ENCODE results near the gene BRINP3. TPM values are rescaled to one million over a fixed set of nuclear protein-coding genes. Genes with fewer than 3 reads are reported as not detected.

The BRINP3 gene
- total and polyA plus RNA-seq, 2 experiments from 2014 or later = not detected

- H3F3A ChIP-seq (replicated peaks; ENCODE audit: low read depth) = no peaks in the 10 kb centered on the region
- H3K36me3 ChIP-seq (ENCODE audit: insufficient read depth) = no peaks in the 10 kb centered on the region
- no peak overlapping the region for H2AFZ ChIP-seq
- Mint-ChIP-seq H3K4me3 (no peak overlapping the region), H3K27ac (no peak overlapping the region), H3K36me3 (ENCODE audit: low read depth) (no peaks in the 10 kb centered on the region), H3K27me3 (ENCODE audit: insufficient read depth, low read depth, poor library complexity) (no peaks in the 10 kb centered on the region), H3K4me1 (no peaks in the 10 kb centered on the region), H3K9me3 (no peaks in the 10 kb centered on the region)
- DNase-seq (ENCODE audit: low spot score) = no peak
- H3K27ac ChIP-seq (ENCODE audit: low read depth) = no peak overlapping the region
- H3K27me3 ChIP-seq (ENCODE audit: insufficient read depth) = no peaks in the 10 kb centered on the region
- H3K9me2 ChIP-seq (ENCODE audit: insufficient read depth) = no peaks in the 10 kb centered on the region
- no peaks in the 10 kb centered on the region for H3K4me1 ChIP-seq (ENCODE audit: insufficient read depth)
- no peaks in the 10 kb centered on the region for H3K79me2 ChIP-seq (replicated peaks; ENCODE audit: insufficient read depth)
- TF ChIP-seq EZH2phosphoT487 (IDR thresholded peaks at IDR 0.05; ENCODE audit: unreplicated experiment) = no peak
- no peaks in the 10 kb centered on the region for H4K20me1 ChIP-seq (replicated peaks; ENCODE audit: insufficient read depth)
- ATAC-seq = no peak
- no peak overlapping the region for H3K4me3 ChIP-seq
- no peak overlapping the region for H3K4me2 ChIP-seq
Observed at GRCh38 chr1:190344454-190344853, 133.2 kb downstream of the BRINP3 start.

- H3K79me2 ChIP-seq (replicated peaks; ENCODE audit: insufficient read depth) = no peaks in the 10 kb centered on the region
- H4K20me1 ChIP-seq (replicated peaks; ENCODE audit: insufficient read depth) = no peaks in the 10 kb centered on the region
- H3K4me3 ChIP-seq = no peak overlapping the region
- no peak overlapping the region for H3K4me3 Mint-ChIP-seq
- H3K9me3 Mint-ChIP-seq = no peaks in the 10 kb centered on the region
- no peak overlapping the region for H3K27ac Mint-ChIP-seq
- no peaks in the 10 kb centered on the region for H3K27me3 ChIP-seq (ENCODE audit: insufficient read depth)
- no peak for ATAC-seq
- H3K9me2 ChIP-seq (ENCODE audit: insufficient read depth) = no peaks in the 10 kb centered on the region
- H3K27me3 Mint-ChIP-seq (ENCODE audit: insufficient read depth, low read depth, poor library complexity) = no peaks in the 10 kb centered on the region
- no peaks in the 10 kb centered on the region for H3K36me3 Mint-ChIP-seq (ENCODE audit: low read depth)
- H3K4me1 Mint-ChIP-seq = no peaks in the 10 kb centered on the region
- no peak overlapping the region for H2AFZ ChIP-seq
- no peaks in the 10 kb centered on the region for H3K4me1 ChIP-seq (ENCODE audit: insufficient read depth)
- DNase-seq (ENCODE audit: low spot score) = no peak
- H3K4me2 ChIP-seq = no peak overlapping the region
- H3F3A ChIP-seq (replicated peaks; ENCODE audit: low read depth) = no peaks in the 10 kb centered on the region
- no peaks in the 10 kb centered on the region for H3K36me3 ChIP-seq (ENCODE audit: insufficient read depth)
- no peak overlapping the region for H3K27ac ChIP-seq (ENCODE audit: low read depth)
- TF ChIP-seq ZNF114 (CRISPR knock-in tag; IDR thresholded peaks at IDR 0.05) (no peak), EZH2phosphoT487 (IDR thresholded peaks at IDR 0.05; ENCODE audit: unreplicated experiment) (no peak), ZNF331 (CRISPR knock-in tag; IDR thresholded peaks at IDR 0.05; ENCODE audit: low read depth) (no peak), STAT1 (IDR thresholded peaks at IDR 0.05; ENCODE audit: unreplicated experiment) (no peak), JUNB (IDR thresholded peaks at IDR 0.05; ENCODE audit: unreplicated experiment) (no peak), EZH2 (IDR thresholded peaks at IDR 0.05; ENCODE audit: low read depth, unreplicated experiment) (no peak), CREB1 (CRISPR knock-in tag; IDR thresholded peaks at IDR 0.05; ENCODE audit: low read depth) (no peak), REST (IDR thresholded peaks at IDR 0.05; ENCODE audit: unreplicated experiment) (no peak), ETS1 (IDR thresholded peaks at IDR 0.05) (no peak), NANOG (IDR thresholded peaks at IDR 0.05; ENCODE audit: borderline replicate concordance) (no peak), POLR2AphosphoS5 (IDR thresholded peaks at IDR 0.05; ENCODE audit: low read depth) (no peak), CTCF (conservative IDR thresholded peaks at IDR 0.05; ENCODE audit: low read depth in 2 of 2) (no peak)
Observed at GRCh38 chr1:190338829-190339228, 138.8 kb downstream of the BRINP3 start.
